ENCODE measurements around the gene SNAPC5.

DNA sequence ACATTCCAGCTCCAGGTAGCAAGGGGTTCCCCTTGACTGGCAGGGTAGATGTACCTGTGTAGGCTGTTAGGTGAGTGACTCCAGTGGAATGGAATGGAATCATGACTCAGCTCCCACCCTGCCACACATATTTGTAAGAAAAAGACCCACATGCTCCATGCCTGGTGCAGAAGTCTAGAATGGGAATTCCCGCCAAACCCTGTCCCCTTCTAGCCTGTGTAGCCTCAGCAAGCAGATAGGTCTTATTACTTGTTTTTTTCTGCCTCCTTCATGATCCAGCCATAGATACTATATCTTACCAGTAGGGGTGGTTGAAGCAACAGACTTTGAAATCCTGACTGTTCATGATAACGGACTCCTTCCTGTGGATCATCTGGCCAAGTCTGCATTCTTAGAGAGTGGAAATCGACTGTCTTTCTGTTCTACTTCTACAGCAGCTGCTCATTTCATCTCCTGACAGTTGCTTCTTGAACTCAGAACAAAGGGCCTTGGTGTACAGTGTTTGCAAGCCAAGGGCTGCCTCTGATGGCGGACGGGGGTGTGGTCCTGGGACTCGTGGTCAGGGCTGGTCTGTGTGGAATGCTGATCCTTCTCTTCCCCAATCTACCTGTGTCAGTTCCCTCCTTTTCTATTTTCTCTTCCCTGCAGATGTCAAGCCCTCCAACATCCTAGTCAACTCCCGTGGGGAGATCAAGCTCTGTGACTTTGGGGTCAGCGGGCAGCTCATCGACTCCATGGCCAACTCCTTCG is 16.3 kb downstream of the SNAPC5 start:
- no peak for TF ChIP-seq EZH2 (IDR thresholded peaks at IDR 0.05; ENCODE audit: low read depth, unreplicated experiment)
- TF ChIP-seq CTCF (conservative IDR thresholded peaks at IDR 0.05; ENCODE audit: low read depth in 2 of 2): no peak
